ENCODE data around the gene UNC79. TPM values are rescaled to one million over a fixed set of nuclear protein-coding genes. Genes with fewer than 3 reads are reported as not detected.
"Not testable (repeated sequence)": the region's sequence is repeated elsewhere in the genome, so short reads cannot be mapped to it uniquely, and the experiment has no call there.

UNC79 gene
- total and polyA plus RNA-seq, 2 donors (not counting 3 experiments of a cell fraction or from before 2014, with no cell fraction given) = not detected

DNA sequence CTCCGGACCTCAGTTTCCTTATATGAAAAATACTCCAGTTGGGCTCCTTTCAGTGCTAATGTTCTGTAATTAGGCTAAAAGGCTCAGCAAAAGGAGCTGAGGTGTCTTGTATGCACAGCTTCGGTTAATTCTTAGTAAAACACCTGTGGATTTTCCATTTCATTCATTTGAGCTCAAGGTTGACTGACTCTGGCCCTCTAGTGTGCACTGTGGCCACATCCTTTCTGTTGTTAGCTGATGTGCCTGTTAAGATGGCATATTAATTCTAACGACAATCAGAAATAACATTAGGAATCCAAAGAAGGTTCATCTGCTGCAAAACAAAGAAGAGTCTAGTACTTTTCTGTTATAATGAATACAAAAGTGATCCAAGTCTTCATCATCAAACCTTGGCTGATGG is 45.6 kb downstream of the UNC79 start:
- no peak for TF ChIP-seq EZH2 (IDR thresholded peaks at IDR 0.05; ENCODE audit: borderline replicate concordance, low read depth, low read length, severe bottlenecking)
- TF ChIP-seq, protein P1, sequence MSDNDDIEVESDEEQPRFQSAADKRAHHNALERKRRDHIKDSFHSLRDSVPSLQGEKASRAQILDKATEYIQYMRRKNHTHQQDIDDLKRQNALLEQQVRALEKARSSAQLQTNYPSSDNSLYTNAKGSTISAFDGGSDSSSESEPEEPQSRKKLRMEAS (IDR thresholded peaks at IDR 0.05; ENCODE audit: insufficient read depth, insufficient read length) = no peak
- no peak for TF ChIP-seq FOS (IDR thresholded peaks at IDR 0.05; ENCODE audit: borderline replicate concordance, insufficient read depth, low read length)
- no peak for TF ChIP-seq POLR2A (IDR thresholded peaks at IDR 0.05; ENCODE audit: low read depth, low read length)
- TF ChIP-seq JUN (IDR thresholded peaks at IDR 0.05; ENCODE audit: borderline replicate concordance, insufficient read depth, insufficient read length, low read depth) = no peak
- TF ChIP-seq GATA2 (IDR thresholded peaks at IDR 0.05; ENCODE audit: insufficient read depth, insufficient read length, low read depth, low read length) = no peak
- no peak for TF ChIP-seq CTCF (IDR thresholded peaks at IDR 0.05; ENCODE audit: extremely low read depth in 1 of 2, insufficient read depth in 1 of 2, low read depth in 1 of 2, low read length in 2 of 2)
- no peak for TF ChIP-seq MYC (IDR thresholded peaks at IDR 0.05; ENCODE audit: low read depth, low read length)
- TF ChIP-seq POLR2AphosphoS5 (IDR thresholded peaks at IDR 0.05; ENCODE audit: insufficient read depth, low read depth, low read length) = no peak
- Histone ChIP-seq H3K36me3 (ENCODE audit: control insufficient read depth in 2 of 2, extremely low read depth in 1 of 2, insufficient read depth in 2 of 2, low read length in 2 of 2) (no peaks in the 10 kb centered on the region), H3K9ac (replicated peaks; ENCODE audit: extremely low read depth, insufficient read depth, low read length) (no peak overlapping the region), H4K20me1 (replicated peaks; ENCODE audit: control insufficient read depth, extremely low read depth, insufficient read depth, low read length) (no peaks in the 10 kb centered on the region), H3K9me3 (replicated peaks; ENCODE audit: control insufficient read depth, insufficient read depth, low read length) (no peaks in the 10 kb centered on the region), H3K4me1 (ENCODE audit: control insufficient read depth, extremely low read depth, insufficient read depth, low read length) (no peaks in the 10 kb centered on the region), H3K4me2 (ENCODE audit: insufficient read depth, low read length) (no peak overlapping the region), H3K9me1 (replicated peaks; ENCODE audit: control insufficient read depth, extremely low read depth, insufficient read depth, low read length) (no peaks in the 10 kb centered on the region), H3K27me3 (ENCODE audit: control insufficient read depth in 2 of 2, insufficient read depth in 2 of 2, low read length in 2 of 2) (no peaks in the 10 kb centered on the region), H3K4me3 (replicated peaks in 1 of 3; ENCODE audit: insufficient read depth in 1 of 3, low read depth in 1 of 3, low read length in 3 of 3) (no peak overlapping the region), H3K27ac (ENCODE audit: insufficient read depth, low read depth, low read length) (no peak overlapping the region), H3K79me2 (ENCODE audit: control insufficient read depth, insufficient read depth, low read length) (no peaks in the 10 kb centered on the region), H2AFZ (ENCODE audit: low read depth, low read length) (no peak overlapping the region)
- DNase-seq (ENCODE audit: low read depth, low spot score) = no peak
- FAIRE-seq = no peak
- CTCF ChIA-PET = no interaction called here
- intact Hi-C loops (cut with micrococcal nuclease) = no loop called here
- dilution Hi-C loops (cut with MboI; ENCODE audit: extremely low pct_ligation_motif_present, low sequenced_read_pairs) = no loop called here
- BruUV-seq (replicated peaks) = no TSS peak
- POLR2A ChIA-PET = no interaction called here

GRCh38 chr14:93479074-93479473 is 48.3 kb downstream of the UNC79 start:
- CTCF ChIA-PET; H2AFZ ChIP-seq (ENCODE audit: low read depth, low read length); H3K4me3 ChIP-seq (replicated peaks in 1 of 3; ENCODE audit: insufficient read depth in 1 of 3, low read depth in 1 of 3, low read length in 3 of 3); BruUV-seq (replicated peaks); H3K27ac ChIP-seq (ENCODE audit: insufficient read depth, low read depth, low read length); H3K9me1 ChIP-seq (replicated peaks; ENCODE audit: control insufficient read depth, extremely low read depth, insufficient read depth, low read length); DNase-seq (ENCODE audit: low read depth, low spot score); H3K79me2 ChIP-seq (ENCODE audit: control insufficient read depth, insufficient read depth, low read length); H3K36me3 ChIP-seq (ENCODE audit: control insufficient read depth in 2 of 2, extremely low read depth in 1 of 2, insufficient read depth in 2 of 2, low read length in 2 of 2); H4K20me1 ChIP-seq (replicated peaks; ENCODE audit: control insufficient read depth, extremely low read depth, insufficient read depth, low read length); intact Hi-C loops (cut with micrococcal nuclease); H3K27me3 ChIP-seq (ENCODE audit: control insufficient read depth in 2 of 2, insufficient read depth in 2 of 2, low read length in 2 of 2); H3K9me3 ChIP-seq (replicated peaks; ENCODE audit: control insufficient read depth, insufficient read depth, low read length); POLR2A ChIA-PET; H3K4me2 ChIP-seq (ENCODE audit: insufficient read depth, low read length); dilution Hi-C loops (cut with MboI; ENCODE audit: extremely low pct_ligation_motif_present, low sequenced_read_pairs); FAIRE-seq; H3K9ac ChIP-seq (replicated peaks; ENCODE audit: extremely low read depth, insufficient read depth, low read length); H3K4me1 ChIP-seq (ENCODE audit: control insufficient read depth, extremely low read depth, insufficient read depth, low read length): not testable (repeated sequence)

All from endothelial cell of umbilical vein (primary cell).